B cell (primary cell): ENCODE measurements around the gene EHBP1. TPM values are rescaled to one million over a fixed set of nuclear protein-coding genes. Genes with fewer than 3 reads are reported as not detected.

Experiments used
- ATAC-seq: fragments of 200-7000 bp; cut with Tn5 transposase; one replicate; pipeline ENCODE4 v1.10.0; 2021; ENCODE audit warnings: low read depth, mild to moderate bottlenecking, moderate number of reproducible peaks, moderate library complexity
- CTCF ChIA-PET: fragments of 350-600 bp; sonication (Branson Sonifier 250); formaldehyde crosslinking; loops from one replicate; lab custom pipeline; 2021; ENCODE audit warnings: antibody characterized with exemption, inconsistent platforms; lab: Charles Lee
- POLR2A ChIA-PET: fragments of 350-600 bp; sonication (Branson Sonifier 250); formaldehyde crosslinking; loops from one replicate; lab custom pipeline; 2021; ENCODE audit warnings: antibody characterized with exemption; lab: Charles Lee
- DNase-seq: peaks from one replicate; pipeline ENCODE4 v3.0.0; 2013
- H2AFZ ChIP-seq: 2 replicates; pipeline ENCODE4 v1.6.1; 2012; ENCODE audit warnings: mild to moderate bottlenecking, low read depth, low read length; ENCODE audit not compliant: insufficient read depth, poor library complexity, severe bottlenecking
- H3K27ac ChIP-seq, 2 donors: 1 replicate in 1 of 2; 2 replicates in 1 of 2; pipeline ENCODE4 v1.5.1; 2012 to 2013; ENCODE audit warnings: low read length in 2 of 2, mild to moderate bottlenecking in 2 of 2, moderate library complexity in 1 of 2
- H3K27me3 ChIP-seq, 4 experiments: fragments of 200-600 bp in 1 of 4; sonication (generic) in 1 of 4; replicated peaks in 1 of 4; 1 replicate in 2 of 4; 2 replicates in 2 of 4; pipeline versions ENCODE4 v1.6.1 to v1.7.0; 2013 to 2016; ENCODE audit warnings: low read length in 3 of 4, mild to moderate bottlenecking in 2 of 4, mixed read lengths in 1 of 4, moderate library complexity in 1 of 4; ENCODE audit not compliant: insufficient read depth in 4 of 4, control insufficient read depth in 3 of 4; ENCODE audit errors: control extremely low read depth in 1 of 4
- H3K36me3 ChIP-seq, 2 experiments: replicated peaks in 1 of 2; 1 replicate in 1 of 2; 2 replicates in 1 of 2; pipeline versions ENCODE4 v1.6.1 to v1.7.1; 2013; ENCODE audit warnings: low read length in 1 of 2; ENCODE audit not compliant: insufficient read depth in 2 of 2, control insufficient read depth in 1 of 2; ENCODE audit errors: control extremely low read depth in 1 of 2, extremely low read depth in 1 of 2
- H3K4me1 ChIP-seq, 2 donors: fragments of 200-600 bp in 1 of 2; sonication (generic) in 1 of 2; 1 replicate in 1 of 2; 2 replicates in 1 of 2; pipeline versions ENCODE4 v1.5.1 to v1.6.1; 2013 to 2017; ENCODE audit warnings: low read length in 2 of 2; ENCODE audit not compliant: control insufficient read depth in 2 of 2, insufficient read depth in 2 of 2
- H3K4me2 ChIP-seq: replicated peaks from 2 replicates; pipeline ENCODE3; 2012; ENCODE audit warnings: mild to moderate bottlenecking, low read depth, low read length; ENCODE audit not compliant: poor library complexity, severe bottlenecking
- H3K4me3 ChIP-seq, 5 experiments: fragments of 200-600 bp in 1 of 5; sonication (generic) in 1 of 5; 1 replicate in 3 of 5; 2 replicates in 2 of 5; pipeline versions ENCODE4 v1.5.1 to v1.7.0; 2011 to 2016; ENCODE audit warnings: low read length in 4 of 5, mild to moderate bottlenecking in 4 of 5, low read depth in 2 of 5, control low read depth in 1 of 5, moderate library complexity in 1 of 5; ENCODE audit not compliant: insufficient read depth in 1 of 5; ENCODE audit errors: control extremely low read depth in 1 of 5, extremely low read depth in 1 of 5
- H3K79me2 ChIP-seq: fragments of 200-600 bp; sonication (generic); one replicate; pipeline ENCODE4 v1.6.0; 2016; ENCODE audit warnings: low read length; ENCODE audit not compliant: control insufficient read depth, insufficient read depth
- H3K9ac ChIP-seq: fragments of 200-600 bp; sonication (generic); 2 replicates; pipeline ENCODE4 v1.6.1; 2017; ENCODE audit warnings: mild to moderate bottlenecking, low read length, moderate library complexity
- H3K9me3 ChIP-seq, 3 donors: one replicate each; pipeline versions ENCODE4 v1.6.1 to v1.7.1; 2013; ENCODE audit warnings: low read length in 2 of 3; ENCODE audit not compliant: control insufficient read depth in 2 of 3, insufficient read depth in 1 of 3; ENCODE audit errors: control extremely low read depth in 1 of 3
- H4K20me1 ChIP-seq: 2 replicates; pipeline ENCODE4 v1.6.0; 2012; ENCODE audit warnings: mild to moderate bottlenecking, low read length; ENCODE audit not compliant: insufficient read depth, control insufficient read depth, poor library complexity, severe bottlenecking
- H3K27ac Mint-ChIP-seq: one replicate; pipeline ENCODE4 v1.8.0; 2021; ENCODE audit warnings: mixed read lengths
- H3K27me3 Mint-ChIP-seq: one replicate; pipeline ENCODE4 v1.8.0; 2021; ENCODE audit warnings: mixed read lengths
- H3K4me1 Mint-ChIP-seq: one replicate; pipeline ENCODE4 v1.8.0; 2021; ENCODE audit warnings: mixed read lengths
- H3K4me3 Mint-ChIP-seq: one replicate; pipeline ENCODE4 v1.8.0; 2021; ENCODE audit warnings: mixed read lengths
- H3K9me3 Mint-ChIP-seq: one replicate; pipeline ENCODE4 v1.8.0; 2022; ENCODE audit warnings: mixed read lengths; ENCODE audit not compliant: insufficient read depth
- CTCF ChIP-seq: fragments of 200-600 bp; IDR thresholded peaks from one replicate; pipeline ENCODE4 v1.8.0; 2022; ENCODE audit warnings: antibody characterized with exemption, mild to moderate bottlenecking
- EZH2 ChIP-seq: IDR thresholded peaks from 2 replicates; pipeline ENCODE4 v1.6.1; 2012; ENCODE audit warnings: borderline replicate concordance, low read depth, mild to moderate bottlenecking, moderate library complexity, low read length; ENCODE audit not compliant: insufficient read depth, poor library complexity, severe bottlenecking
- WGBS: methylation state at CpG from one replicate; pipeline ENCODE4 v1.1.5; 2013; ENCODE audit warnings: missing lambda C conversion rate; ENCODE audit not compliant: insufficient coverage; 5-methylcytosine and 5-hydroxymethylcytosine counted together
- intact Hi-C: fragments of 100-400 bp; cut with micrococcal nuclease; formaldehyde crosslinking; loops from one replicate; pipeline ENCODE4 v1.10.0; 2022
- polyA plus RNA-seq: library from polyadenylated mRNA; depleted of rRNA; stranded (reverse); fragments of >200 nt; gene quantifications from 2 replicates; pipeline ENCODE4 v1.2.3, GENCODE V29; 2012
- total RNA-seq, 2 donors: library from RNA; stranded (reverse); fragments of 120-200 nt in 1 of 2; gene quantifications; 1 replicate in 1 of 2; 2 replicates in 1 of 2; pipeline versions ENCODE4 v1.2.3 to v1.2.4, GENCODE V29; 2013 to 2022

Gene EHBP1
- total and polyA plus RNA-seq, 2 donors (not counting 1 experiment from before 2014, with no cell fraction given): 8.8 to 34.7 TPM

- Histone ChIP-seq H3K4me3 (no peak overlapping the region), H3K27ac (no peak overlapping the region), H3K36me3 (no peaks in the 10 kb centered on the region), H3K27me3 (no peaks in the 10 kb centered on the region), H3K9ac (no peak overlapping the region), H3K79me2 (no peaks in the 10 kb centered on the region), H3K4me1 (no peaks in the 10 kb centered on the region), H2AFZ (no peak overlapping the region), H4K20me1 (no peaks in the 10 kb centered on the region), H3K4me2 (no peak overlapping the region), H3K9me3 (no peaks in the 10 kb centered on the region)
- ATAC-seq (no peak), DNase-seq (no peak)
- no peak overlapping the region for H3K4me3 Mint-ChIP-seq
- H3K27ac Mint-ChIP-seq: no peak overlapping the region
- H3K4me1 Mint-ChIP-seq: no peaks in the 10 kb centered on the region
- ChIA-PET POLR2A (no interaction called here), CTCF (no interaction called here)
- no peak for TF ChIP-seq EZH2
- no peak for TF ChIP-seq CTCF
- intact Hi-C loops: no loop called here
- WGBS: 89% methylated on average over 1 of the region's 1 CpG
- H3K27me3 Mint-ChIP-seq: no peaks in the 10 kb centered on the region
- H3K9me3 Mint-ChIP-seq: no peaks in the 10 kb centered on the region
Measured at GRCh38 chr2:62817348-62817747, 111.8 kb downstream of the EHBP1 start.

GRCh38 chr2:62817995-62818713 is 112.6 kb downstream of the EHBP1 start:
- H3K27me3 Mint-ChIP-seq: no peaks in the 10 kb centered on the region
- H3K4me1 Mint-ChIP-seq: no peaks in the 10 kb centered on the region
- no peaks in the 10 kb centered on the region for H3K9me3 ChIP-seq
- H3K79me2 ChIP-seq: no peaks in the 10 kb centered on the region
- POLR2A ChIA-PET: no interaction called here
- H3K4me3 Mint-ChIP-seq: no peak overlapping the region
- intact Hi-C loops: no loop called here
- TF ChIP-seq CTCF (no peak), EZH2 (no peak)
- no peaks in the 10 kb centered on the region for H3K27me3 ChIP-seq
- H3K4me1 ChIP-seq: no peaks in the 10 kb centered on the region
- no peak overlapping the region for H3K27ac ChIP-seq
- CTCF ChIA-PET: no interaction called here
- no peak overlapping the region for H3K4me2 ChIP-seq
- WGBS: no CpG with 5 or more reads among the region's 2 CpGs
- H3K9me3 Mint-ChIP-seq: no peaks in the 10 kb centered on the region
- H3K4me3 ChIP-seq: no peak overlapping the region
- H3K9ac ChIP-seq: no peak overlapping the region
- H3K27ac Mint-ChIP-seq: no peak overlapping the region
- H2AFZ ChIP-seq: no peak overlapping the region
- no peaks in the 10 kb centered on the region for H3K36me3 ChIP-seq
- ATAC-seq (no peak), DNase-seq (no peak)
- H4K20me1 ChIP-seq: no peaks in the 10 kb centered on the region
